ENCODE data around the gene ACOXL.

DNA sequence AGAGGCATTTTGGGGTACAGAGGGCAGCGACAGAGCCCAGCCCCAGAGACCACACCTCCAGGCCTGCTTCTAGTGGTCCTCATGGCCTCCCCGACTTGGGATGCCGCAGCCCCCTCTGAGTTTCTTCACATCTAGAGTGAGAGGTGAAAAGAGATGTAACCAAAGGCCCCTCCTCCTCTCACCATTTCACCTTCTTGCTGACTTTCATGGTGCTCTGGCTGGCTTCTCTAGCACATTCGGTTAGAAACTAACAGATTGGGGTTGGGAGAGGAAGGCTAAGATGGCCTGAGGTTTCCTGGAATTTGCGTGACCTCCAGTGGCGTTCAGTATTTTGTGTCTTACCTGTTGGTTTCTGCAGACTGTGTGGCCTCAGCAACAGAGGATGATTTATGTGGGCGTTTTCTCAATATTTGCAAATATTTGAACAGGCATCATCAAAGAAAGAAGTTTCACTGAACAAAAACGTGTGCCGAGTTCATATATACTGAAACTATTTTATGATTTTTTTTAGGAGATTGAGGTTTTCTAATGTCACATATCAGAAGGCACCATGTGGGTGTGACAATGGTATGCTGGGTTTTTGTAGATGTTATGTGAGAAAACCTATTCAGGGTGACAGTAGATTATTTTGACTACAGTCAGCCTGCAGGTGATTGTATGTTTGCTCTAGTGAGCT, 318.5 kb downstream of the ACOXL start:
- TF ChIP-seq HOXA7 (CRISPR knock-in tag; IDR thresholded peaks at IDR 0.05; ENCODE audit: borderline replicate concordance): no peak
- TF ChIP-seq ZBTB17 (tag by site-specific recombination; IDR thresholded peaks at IDR 0.05): no peak
- TF ChIP-seq, protein P1, sequence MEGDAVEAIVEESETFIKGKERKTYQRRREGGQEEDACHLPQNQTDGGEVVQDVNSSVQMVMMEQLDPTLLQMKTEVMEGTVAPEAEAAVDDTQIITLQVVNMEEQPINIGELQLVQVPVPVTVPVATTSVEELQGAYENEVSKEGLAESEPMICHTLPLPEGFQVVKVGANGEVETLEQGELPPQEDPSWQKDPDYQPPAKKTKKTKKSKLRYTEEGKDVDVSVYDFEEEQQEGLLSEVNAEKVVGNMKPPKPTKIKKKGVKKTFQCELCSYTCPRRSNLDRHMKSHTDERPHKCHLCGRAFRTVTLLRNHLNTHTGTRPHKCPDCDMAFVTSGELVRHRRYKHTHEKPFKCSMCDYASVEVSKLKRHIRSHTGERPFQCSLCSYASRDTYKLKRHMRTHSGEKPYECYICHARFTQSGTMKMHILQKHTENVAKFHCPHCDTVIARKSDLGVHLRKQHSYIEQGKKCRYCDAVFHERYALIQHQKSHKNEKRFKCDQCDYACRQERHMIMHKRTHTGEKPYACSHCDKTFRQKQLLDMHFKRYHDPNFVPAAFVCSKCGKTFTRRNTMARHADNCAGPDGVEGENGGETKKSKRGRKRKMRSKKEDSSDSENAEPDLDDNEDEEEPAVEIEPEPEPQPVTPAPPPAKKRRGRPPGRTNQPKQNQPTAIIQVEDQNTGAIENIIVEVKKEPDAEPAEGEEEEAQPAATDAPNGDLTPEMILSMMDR (tag by site-specific recombination; IDR thresholded peaks at IDR 0.05): no peak
- TF ChIP-seq ZNF777 (tag by site-specific recombination; IDR thresholded peaks at IDR 0.05; ENCODE audit: borderline replicate concordance): no peak
- TF ChIP-seq ZNF701 (tag by site-specific recombination; IDR thresholded peaks at IDR 0.05): no peak
- TF ChIP-seq, protein P2, sequence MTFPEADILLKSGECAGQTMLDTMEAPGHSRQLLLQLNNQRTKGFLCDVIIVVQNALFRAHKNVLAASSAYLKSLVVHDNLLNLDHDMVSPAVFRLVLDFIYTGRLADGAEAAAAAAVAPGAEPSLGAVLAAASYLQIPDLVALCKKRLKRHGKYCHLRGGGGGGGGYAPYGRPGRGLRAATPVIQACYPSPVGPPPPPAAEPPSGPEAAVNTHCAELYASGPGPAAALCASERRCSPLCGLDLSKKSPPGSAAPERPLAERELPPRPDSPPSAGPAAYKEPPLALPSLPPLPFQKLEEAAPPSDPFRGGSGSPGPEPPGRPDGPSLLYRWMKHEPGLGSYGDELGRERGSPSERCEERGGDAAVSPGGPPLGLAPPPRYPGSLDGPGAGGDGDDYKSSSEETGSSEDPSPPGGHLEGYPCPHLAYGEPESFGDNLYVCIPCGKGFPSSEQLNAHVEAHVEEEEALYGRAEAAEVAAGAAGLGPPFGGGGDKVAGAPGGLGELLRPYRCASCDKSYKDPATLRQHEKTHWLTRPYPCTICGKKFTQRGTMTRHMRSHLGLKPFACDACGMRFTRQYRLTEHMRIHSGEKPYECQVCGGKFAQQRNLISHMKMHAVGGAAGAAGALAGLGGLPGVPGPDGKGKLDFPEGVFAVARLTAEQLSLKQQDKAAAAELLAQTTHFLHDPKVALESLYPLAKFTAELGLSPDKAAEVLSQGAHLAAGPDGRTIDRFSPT (tag by site-specific recombination; IDR thresholded peaks at IDR 0.05): no peak
- no peak for TF ChIP-seq ZNF274 (IDR thresholded peaks at IDR 0.05; ENCODE audit: low read length)
- no peak for TF ChIP-seq ZNF274 (tag by site-specific recombination; IDR thresholded peaks at IDR 0.05; ENCODE audit: borderline replicate concordance)

Measured in HEK293 (cell line).